KMS-11 (cell line): ENCODE results near the gene FADS6.

Experiments used
- H2AFZ ChIP-seq: fragments of 200-600 bp; sonication (generic); 2 replicates; pipeline ENCODE4 v1.6.1; 2016; ENCODE audit warnings: antibody characterized with exemption, mixed run types, low read depth
- H3K27ac ChIP-seq: fragments of 200-600 bp; sonication (generic); 2 replicates; pipeline ENCODE4 v1.6.1; 2016; ENCODE audit warnings: mild to moderate bottlenecking, mixed run types
- H3K27me3 ChIP-seq: fragments of 200-600 bp; sonication (generic); 2 replicates; pipeline ENCODE4 v1.6.1; 2017; ENCODE audit warnings: mild to moderate bottlenecking, low read depth, mixed run types, moderate library complexity; ENCODE audit not compliant: insufficient read depth
- H3K36me3 ChIP-seq: fragments of 200-600 bp; sonication (generic); 2 replicates; pipeline ENCODE4 v1.6.1; 2017; ENCODE audit warnings: mild to moderate bottlenecking, mixed run types; ENCODE audit not compliant: insufficient read depth
- H3K4me1 ChIP-seq: fragments of 200-600 bp; sonication (generic); 2 replicates; pipeline ENCODE4 v1.6.1; 2016; ENCODE audit warnings: mild to moderate bottlenecking, low read depth, mixed run types; ENCODE audit not compliant: poor library complexity, severe bottlenecking
- H3K4me2 ChIP-seq: fragments of 200-600 bp; sonication (generic); 2 replicates; pipeline ENCODE4 v1.7.0; 2016; ENCODE audit warnings: mild to moderate bottlenecking, mixed run types
- H3K4me3 ChIP-seq: fragments of 200-600 bp; sonication (generic); IDR thresholded peaks from 2 replicates; pipeline ENCODE4 v1.6.1; 2017; ENCODE audit warnings: low read depth, low read length, mixed read lengths; ENCODE audit not compliant: insufficient read depth
- H3K79me2 ChIP-seq: fragments of 200-600 bp; sonication (generic); 2 replicates; pipeline ENCODE4 v1.6.1; 2016; ENCODE audit warnings: low read depth, mixed run types; ENCODE audit not compliant: insufficient read depth
- H3K9ac ChIP-seq: fragments of 200-600 bp; sonication (generic); 2 replicates; pipeline ENCODE4 v1.6.1; 2016; ENCODE audit warnings: mild to moderate bottlenecking, mixed run types
- H4K20me1 ChIP-seq: fragments of 200-600 bp; sonication (generic); 2 replicates; pipeline ENCODE4 v1.6.1; 2016; ENCODE audit warnings: mild to moderate bottlenecking, mixed run types; ENCODE audit not compliant: insufficient read depth
- TF ChIP-seq, protein P1 (sequence below): fragments of 200-600 bp; sonication (generic); conservative IDR thresholded peaks from 2 replicates; pipeline ENCODE4 v1.6.1; 2017; ENCODE audit warnings: low read depth, mild to moderate bottlenecking, antibody characterized with exemption, low read length, moderate library complexity, mixed read lengths

The FADS6 gene

GRCh38 chr17:74860229-74860871 lies 33.1 kb downstream of the FADS6 start:
- no peaks in the 10 kb centered on the region for H4K20me1 ChIP-seq
- H2AFZ ChIP-seq, result no peak overlapping the region

GRCh38 chr17:74859459-74860228 lies 33.8 kb downstream of the FADS6 start, which contains the start of gene GRIN2C:
GRIN2C (minus strand) TSS chr17:74859885; CDS start chr17:74855092, 4,793 bp downstream.
- Histone ChIP-seq H3K27me3 (peaks cover 63% of the 10 kb centered on the region), H3K4me3 (no peak within 1 kb of the TSS), H3K27ac (no peak within 1 kb of the TSS), H3K9ac (no peak within 1 kb of the TSS), H3K36me3 (no peaks in the 10 kb centered on the region), H3K4me1 (peaks cover 9% of the 10 kb centered on the region), H3K79me2 (no peaks in the 10 kb centered on the region), H2AFZ (no peak within 1 kb of the TSS), H4K20me1 (no peaks in the 10 kb centered on the region), H3K4me2 (0 out of 2 replicates have a peak within 1 kb of the TSS, but pooled peaks have one; percentile 29)
- TF ChIP-seq, protein P1, sequence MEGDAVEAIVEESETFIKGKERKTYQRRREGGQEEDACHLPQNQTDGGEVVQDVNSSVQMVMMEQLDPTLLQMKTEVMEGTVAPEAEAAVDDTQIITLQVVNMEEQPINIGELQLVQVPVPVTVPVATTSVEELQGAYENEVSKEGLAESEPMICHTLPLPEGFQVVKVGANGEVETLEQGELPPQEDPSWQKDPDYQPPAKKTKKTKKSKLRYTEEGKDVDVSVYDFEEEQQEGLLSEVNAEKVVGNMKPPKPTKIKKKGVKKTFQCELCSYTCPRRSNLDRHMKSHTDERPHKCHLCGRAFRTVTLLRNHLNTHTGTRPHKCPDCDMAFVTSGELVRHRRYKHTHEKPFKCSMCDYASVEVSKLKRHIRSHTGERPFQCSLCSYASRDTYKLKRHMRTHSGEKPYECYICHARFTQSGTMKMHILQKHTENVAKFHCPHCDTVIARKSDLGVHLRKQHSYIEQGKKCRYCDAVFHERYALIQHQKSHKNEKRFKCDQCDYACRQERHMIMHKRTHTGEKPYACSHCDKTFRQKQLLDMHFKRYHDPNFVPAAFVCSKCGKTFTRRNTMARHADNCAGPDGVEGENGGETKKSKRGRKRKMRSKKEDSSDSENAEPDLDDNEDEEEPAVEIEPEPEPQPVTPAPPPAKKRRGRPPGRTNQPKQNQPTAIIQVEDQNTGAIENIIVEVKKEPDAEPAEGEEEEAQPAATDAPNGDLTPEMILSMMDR, result no peak; the same call in 1 of the 2 replicates

More at GRCh38 chr17:74860229-74860871, 33.1 kb downstream of the FADS6 start:
- Histone ChIP-seq H3K4me3 (no peak overlapping the region), H3K27ac (no peak overlapping the region), H3K27me3 (peaks cover 55% of the 10 kb centered on the region), H3K4me1 (peaks cover 9% of the 10 kb centered on the region), H3K4me2 (no peak overlapping the region), H3K9ac (no peak overlapping the region), H3K36me3 (no peaks in the 10 kb centered on the region), H3K79me2 (no peaks in the 10 kb centered on the region)
- TF ChIP-seq, protein P1, result no peak

DNA sequence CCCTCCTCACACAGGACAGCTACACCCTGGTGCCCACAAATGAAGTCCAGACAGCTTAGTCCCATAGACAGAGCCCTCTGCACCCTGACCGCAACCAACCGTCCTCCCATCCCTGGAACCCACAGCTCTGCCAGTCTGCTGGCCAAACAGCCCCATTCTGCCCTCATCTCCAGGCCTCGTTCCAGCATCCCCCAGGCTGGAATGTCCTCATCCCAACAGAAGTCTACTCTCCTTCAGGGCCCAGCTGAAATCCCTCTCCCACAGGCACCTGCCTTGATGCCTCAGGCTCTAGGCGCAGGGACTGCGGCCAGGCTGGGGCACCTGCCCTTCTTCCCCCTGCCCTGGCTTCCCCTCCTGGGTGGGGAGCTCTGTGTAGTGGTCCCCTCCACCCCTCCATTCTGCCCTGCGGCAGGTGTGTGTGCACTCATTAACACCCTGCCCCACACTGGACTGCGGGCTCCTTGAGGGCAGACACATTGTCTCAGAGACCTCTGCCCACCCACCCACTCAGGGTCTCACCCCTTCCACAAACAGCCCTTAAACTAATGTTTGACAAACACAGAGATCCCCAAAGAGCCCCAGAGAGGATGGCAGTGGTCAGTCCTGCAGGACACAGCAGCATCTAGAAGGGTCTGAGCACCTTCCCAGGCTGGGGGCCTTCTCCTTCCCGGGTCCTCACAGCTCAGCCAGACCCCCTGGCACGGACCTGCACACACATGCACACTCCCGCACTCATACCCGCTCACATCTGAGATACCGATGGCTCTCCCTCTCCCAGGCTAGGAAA lies 34.6 kb downstream of the FADS6 start:
- TF ChIP-seq, protein P1, result no peak
- Histone ChIP-seq H3K27ac (no peak overlapping the region), H3K36me3 (no peaks in the 10 kb centered on the region), H3K4me2 (no peak overlapping the region), H4K20me1 (no peaks in the 10 kb centered on the region), H3K79me2 (no peaks in the 10 kb centered on the region), H3K4me1 (peaks cover 9% of the 10 kb centered on the region), H3K9ac (no peak overlapping the region), H3K27me3 (peaks cover 70% of the 10 kb centered on the region), H3K4me3 (no peak overlapping the region), H2AFZ (no peak overlapping the region)

DNA sequence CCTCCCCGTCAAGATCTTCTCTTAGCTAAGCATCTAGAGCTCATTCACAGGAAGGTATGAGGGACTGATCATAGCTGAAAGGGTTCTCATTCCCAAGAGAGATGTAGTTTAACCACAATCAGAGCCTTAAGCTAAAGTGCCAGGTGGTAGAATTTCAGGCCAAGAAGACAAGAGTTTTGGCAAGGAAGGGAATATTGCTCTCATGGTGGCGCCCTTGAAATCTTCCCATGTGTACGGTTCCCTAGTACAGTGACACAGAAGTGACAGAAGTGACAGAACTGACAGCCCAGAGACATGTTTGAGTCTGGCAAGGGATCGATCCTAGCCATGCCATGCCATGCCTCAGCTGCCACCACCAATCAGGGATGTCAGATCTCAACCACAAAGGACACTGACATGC lies 36.2 kb downstream of the FADS6 start:
- Histone ChIP-seq H3K9ac (no peak overlapping the region), H2AFZ (no peak overlapping the region), H3K4me1 (peaks cover 9% of the 10 kb centered on the region), H3K27ac (no peak overlapping the region), H3K79me2 (no peaks in the 10 kb centered on the region), H3K4me3 (no peak overlapping the region), H3K4me2 (no peak overlapping the region), H3K27me3 (peaks cover 79% of the 10 kb centered on the region), H3K36me3 (no peaks in the 10 kb centered on the region), H4K20me1 (no peaks in the 10 kb centered on the region)
- TF ChIP-seq, protein P1, result no peak
